ENCODE data around the gene UTP14A. TPM values are rescaled to one million over a fixed set of nuclear protein-coding genes. Genes with fewer than 3 reads are reported as not detected.

Gene UTP14A
- total and polyA plus RNA-seq, 2 experiments from 2014 or later = 4.7 to 11.8 TPM

DNA sequence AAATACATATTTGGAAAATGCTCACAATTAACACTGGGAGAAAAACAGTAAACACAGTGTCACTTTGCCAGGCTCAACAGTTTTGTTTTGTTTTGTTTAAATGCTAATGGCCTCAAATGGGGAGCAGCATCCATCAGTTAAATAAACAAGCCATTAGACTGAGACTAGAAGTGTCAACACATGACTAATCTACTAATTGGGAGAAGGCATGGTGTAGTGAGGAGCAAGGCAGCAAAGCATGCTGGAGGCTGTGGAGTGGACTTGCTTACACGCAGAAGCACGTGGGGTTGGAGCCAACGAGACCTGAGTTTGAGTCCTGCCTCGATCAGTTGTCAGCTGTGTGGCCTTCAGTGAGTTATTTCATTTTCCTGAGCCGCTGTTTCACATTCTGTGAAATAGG lies 29.0 kb downstream of the UTP14A start:
- DNase-seq (ENCODE audit: low read depth in 1 of 2, low spot score in 1 of 2) = no peak
- no peaks in the 10 kb centered on the region for H3K9me3 ChIP-seq (ENCODE audit: low read depth)
- TF ChIP-seq, protein P1, sequence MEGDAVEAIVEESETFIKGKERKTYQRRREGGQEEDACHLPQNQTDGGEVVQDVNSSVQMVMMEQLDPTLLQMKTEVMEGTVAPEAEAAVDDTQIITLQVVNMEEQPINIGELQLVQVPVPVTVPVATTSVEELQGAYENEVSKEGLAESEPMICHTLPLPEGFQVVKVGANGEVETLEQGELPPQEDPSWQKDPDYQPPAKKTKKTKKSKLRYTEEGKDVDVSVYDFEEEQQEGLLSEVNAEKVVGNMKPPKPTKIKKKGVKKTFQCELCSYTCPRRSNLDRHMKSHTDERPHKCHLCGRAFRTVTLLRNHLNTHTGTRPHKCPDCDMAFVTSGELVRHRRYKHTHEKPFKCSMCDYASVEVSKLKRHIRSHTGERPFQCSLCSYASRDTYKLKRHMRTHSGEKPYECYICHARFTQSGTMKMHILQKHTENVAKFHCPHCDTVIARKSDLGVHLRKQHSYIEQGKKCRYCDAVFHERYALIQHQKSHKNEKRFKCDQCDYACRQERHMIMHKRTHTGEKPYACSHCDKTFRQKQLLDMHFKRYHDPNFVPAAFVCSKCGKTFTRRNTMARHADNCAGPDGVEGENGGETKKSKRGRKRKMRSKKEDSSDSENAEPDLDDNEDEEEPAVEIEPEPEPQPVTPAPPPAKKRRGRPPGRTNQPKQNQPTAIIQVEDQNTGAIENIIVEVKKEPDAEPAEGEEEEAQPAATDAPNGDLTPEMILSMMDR (IDR thresholded peaks at IDR 0.05; ENCODE audit: low read depth, low read length) = no peak
- peaks cover 39% of the 10 kb centered on the region for H3K27me3 ChIP-seq
- no peak overlapping the region for H3K4me3 ChIP-seq
- H3K36me3 ChIP-seq = no peaks in the 10 kb centered on the region
- no peaks in the 10 kb centered on the region for H3K4me1 ChIP-seq (ENCODE audit: low read depth)
- no peak overlapping the region for H3K27ac ChIP-seq

DNA sequence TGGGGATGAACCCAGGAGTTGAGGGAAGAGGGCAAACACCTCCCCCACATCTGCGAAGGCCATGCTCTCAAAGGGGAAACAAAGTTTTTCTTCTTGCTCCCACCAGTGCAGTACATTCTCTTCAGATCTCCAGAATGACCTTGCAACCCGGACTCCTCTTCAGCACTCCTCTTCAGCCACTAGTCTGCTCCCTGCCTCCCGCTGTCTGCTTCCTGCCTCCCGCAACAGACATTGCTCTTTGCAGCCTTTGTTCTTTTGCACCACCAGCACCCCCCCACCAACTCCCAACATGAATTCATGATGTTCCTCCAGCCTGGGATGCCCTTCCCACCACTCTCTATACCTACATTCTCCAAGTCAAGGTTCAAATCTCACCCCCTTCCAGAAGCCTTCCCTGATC lies 32.1 kb downstream of the UTP14A start:
- Histone ChIP-seq H3K4me3 (no peak overlapping the region), H3K27ac (no peak overlapping the region), H3K36me3 (no peaks in the 10 kb centered on the region), H3K9me3 (ENCODE audit: low read depth) (no peaks in the 10 kb centered on the region), H3K4me1 (ENCODE audit: low read depth) (no peaks in the 10 kb centered on the region), H3K27me3 (peaks cover 34% of the 10 kb centered on the region)
- no peak for DNase-seq (ENCODE audit: low read depth in 1 of 2, low spot score in 1 of 2)
- TF ChIP-seq, protein P1 (IDR thresholded peaks at IDR 0.05; ENCODE audit: low read depth, low read length) = no peak

DNA sequence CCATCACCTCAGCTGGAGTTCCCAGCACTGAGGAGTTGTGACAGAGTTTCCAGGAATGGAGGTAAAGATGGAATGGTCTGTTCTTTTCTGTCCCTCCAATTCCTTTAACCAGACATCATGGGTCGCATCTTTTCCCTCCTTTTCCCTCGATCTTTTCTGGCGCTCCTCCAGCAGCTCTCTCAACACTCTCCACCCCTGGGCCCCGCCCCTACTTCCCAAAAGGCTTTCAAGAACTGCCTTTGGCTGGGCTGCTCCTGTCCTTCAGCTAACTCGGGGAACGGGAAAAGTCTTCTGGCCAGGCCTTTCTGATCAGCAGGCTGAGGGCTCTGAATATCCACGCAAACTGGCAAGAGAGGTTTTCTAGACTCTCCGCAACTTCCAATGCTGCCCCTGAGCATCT lies 34.0 kb downstream of the UTP14A start:
- no peaks in the 10 kb centered on the region for H3K9me3 ChIP-seq (ENCODE audit: low read depth)
- H3K4me1 ChIP-seq (ENCODE audit: low read depth) = no peaks in the 10 kb centered on the region
- no peak overlapping the region for H3K4me3 ChIP-seq
- no peak overlapping the region for H3K27ac ChIP-seq
- TF ChIP-seq, protein P1 (IDR thresholded peaks at IDR 0.05; ENCODE audit: low read depth, low read length) = no peak
- peaks cover 16% of the 10 kb centered on the region for H3K27me3 ChIP-seq
- no peak for DNase-seq (ENCODE audit: low read depth in 1 of 2, low spot score in 1 of 2)
- H3K36me3 ChIP-seq = no peaks in the 10 kb centered on the region

DNA sequence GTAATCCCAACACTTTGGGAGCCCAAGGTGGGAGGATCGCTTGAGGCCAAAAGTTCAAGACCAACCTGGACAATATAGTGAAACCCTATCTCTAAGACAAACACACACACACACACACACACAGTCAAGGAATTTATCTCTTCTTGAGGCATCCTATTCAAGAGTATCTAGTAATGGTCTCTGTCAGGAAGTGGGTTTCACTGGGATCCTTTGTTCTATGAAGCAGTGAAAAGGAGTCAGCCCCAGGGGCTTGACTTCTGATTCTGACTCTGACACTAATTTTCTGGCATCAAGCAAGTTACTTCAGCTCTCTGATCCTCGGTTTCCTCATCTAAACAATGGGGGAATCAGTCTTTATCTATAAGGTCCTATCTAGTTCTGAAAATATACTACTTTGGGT lies 34.8 kb downstream of the UTP14A start:
- peaks cover 10% of the 10 kb centered on the region for H3K27me3 ChIP-seq
- TF ChIP-seq, protein P1 (IDR thresholded peaks at IDR 0.05; ENCODE audit: low read depth, low read length) = no peak
- no peaks in the 10 kb centered on the region for H3K9me3 ChIP-seq (ENCODE audit: low read depth)
- no peaks in the 10 kb centered on the region for H3K4me1 ChIP-seq (ENCODE audit: low read depth)
- no peak overlapping the region for H3K4me3 ChIP-seq
- no peaks in the 10 kb centered on the region for H3K36me3 ChIP-seq
- DNase-seq (ENCODE audit: low read depth in 1 of 2, low spot score in 1 of 2) = no peak
- H3K27ac ChIP-seq = no peak overlapping the region

DNA sequence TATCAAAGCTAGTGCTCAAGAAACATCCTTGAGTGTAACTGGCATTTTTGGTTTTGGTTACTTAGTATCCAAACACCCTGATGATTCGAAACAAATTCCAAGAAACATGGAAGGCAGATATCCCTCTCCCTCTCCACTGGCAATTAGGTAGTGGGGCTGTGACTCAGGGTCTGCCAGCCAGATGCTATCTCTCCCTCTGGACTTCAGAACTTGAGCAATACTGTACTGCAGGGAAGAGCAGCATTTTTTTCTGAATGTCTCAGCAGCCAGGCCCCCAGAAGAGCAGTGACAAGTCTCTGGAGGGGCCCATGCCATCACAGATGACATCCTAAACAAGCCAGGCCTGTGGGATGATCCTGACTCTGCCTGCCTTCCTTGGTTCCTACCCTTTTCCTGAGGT lies 39.2 kb downstream of the UTP14A start:
- Histone ChIP-seq H3K27ac (no peak overlapping the region), H3K4me1 (ENCODE audit: low read depth) (no peaks in the 10 kb centered on the region), H3K4me3 (no peak overlapping the region), H3K27me3 (no peaks in the 10 kb centered on the region), H3K36me3 (no peaks in the 10 kb centered on the region), H3K9me3 (ENCODE audit: low read depth) (no peaks in the 10 kb centered on the region)
- peak in 1 of 2 donors; percentile 25 for DNase-seq (ENCODE audit: low read depth in 1 of 2, low spot score in 1 of 2)
- TF ChIP-seq, protein P1 (IDR thresholded peaks at IDR 0.05; ENCODE audit: low read depth, low read length) = no peak

DNA sequence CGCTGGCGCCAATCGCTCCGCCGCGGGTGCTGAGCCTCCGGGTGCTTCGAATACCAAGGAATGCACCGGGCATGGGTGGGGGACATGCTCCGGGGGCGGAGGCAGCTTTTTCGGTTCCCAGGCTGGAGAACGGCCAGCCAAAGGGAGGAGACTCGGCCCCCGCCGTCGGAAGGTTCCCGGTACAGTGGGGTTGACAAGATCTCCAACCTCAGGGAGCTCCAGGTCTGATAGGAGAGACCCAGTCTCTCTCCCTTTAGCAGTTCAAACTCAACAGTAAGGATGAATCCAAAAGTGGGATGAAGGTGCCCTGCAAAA lies 47.3 kb downstream of the UTP14A start:
- DNase-seq (ENCODE audit: low read depth in 1 of 2, low spot score in 1 of 2) = no peak
- Histone ChIP-seq H3K27ac (no peak overlapping the region), H3K27me3 (peaks cover 13% of the 10 kb centered on the region), H3K36me3 (no peaks in the 10 kb centered on the region), H3K9me3 (ENCODE audit: low read depth) (no peaks in the 10 kb centered on the region), H3K4me3 (peak overlapping the region; percentile 21), H3K4me1 (ENCODE audit: low read depth) (peaks cover 3% of the 10 kb centered on the region)
- TF ChIP-seq, protein P1 (IDR thresholded peaks at IDR 0.05; ENCODE audit: low read depth, low read length) = no peak
